Panc1 (cell line): ENCODE data around the gene CNNM2. TPM values are rescaled to one million over a fixed set of nuclear protein-coding genes. Genes with fewer than 3 reads are reported as not detected.

Experiments
- ATAC-seq: fragments of 200-7000 bp; cut with Tn5 transposase; 2 replicates; pipeline ENCODE4 v1.9.1; 2020; ENCODE audit warnings: mild to moderate bottlenecking, moderate library complexity
- BruUV-seq: library from RNA; stranded (reverse); fragments of 400-500 nt; replicated peaks from 2 replicates; lab custom pipeline; 2021; lab: Mats Ljungman, UMichigan
- CTCF ChIA-PET: fragments of 300-600 bp; sonication (Branson Sonifier 250); formaldehyde crosslinking; loops from one replicate; lab custom pipeline; 2022; ENCODE audit warnings: antibody characterized with exemption; lab: Charles Lee
- POLR2A ChIA-PET: fragments of 300-600 bp; sonication (Branson Sonifier 250); formaldehyde crosslinking; loops from one replicate; lab custom pipeline; 2022; ENCODE audit warnings: antibody characterized with exemption; lab: Charles Lee
- DNase-seq: peaks from one replicate; pipeline ENCODE4 v3.0.0-alpha.2; 2010; ENCODE audit warnings: low read depth, low spot score
- H3K27ac ChIP-seq: 2 replicates; pipeline ENCODE4 v1.5.1; 2011; ENCODE audit warnings: mild to moderate bottlenecking, low read length, inconsistent platforms
- H3K27me3 ChIP-seq: fragments of 200-500 bp; sonication (Bioruptor generic); 2 replicates; pipeline ENCODE4 v1.6.0; 2014; ENCODE audit warnings: low read length, inconsistent platforms; ENCODE audit not compliant: control insufficient read depth, insufficient read depth
- H3K36me3 ChIP-seq: fragments of 200-500 bp; sonication (Bioruptor generic); 2 replicates; pipeline ENCODE4 v1.5.1; 2014; ENCODE audit warnings: inconsistent platforms, mild to moderate bottlenecking, low read length, moderate library complexity; ENCODE audit not compliant: control insufficient read depth, insufficient read depth
- H3K4me1 ChIP-seq: 2 replicates; pipeline ENCODE4 v1.5.1; 2011; ENCODE audit warnings: inconsistent platforms, mild to moderate bottlenecking, low read length, moderate library complexity; ENCODE audit not compliant: control insufficient read depth, insufficient read depth
- H3K4me3 ChIP-seq, 2 experiments: 2 replicates each; pipeline ENCODE4 v1.5.1; 2011 to 2012; ENCODE audit warnings: low read depth in 2 of 2, low read length in 2 of 2, mild to moderate bottlenecking in 2 of 2, inconsistent platforms in 1 of 2, moderate library complexity in 1 of 2
- H3K9me3 ChIP-seq: fragments of 200-500 bp; sonication (Bioruptor generic); 2 replicates; pipeline ENCODE4 v1.5.1; 2014; ENCODE audit warnings: low read depth, mild to moderate bottlenecking, inconsistent platforms, low read length, moderate library complexity; ENCODE audit not compliant: control insufficient read depth, insufficient read depth
- CTCF ChIP-seq: fragments of 450-650 bp; IDR thresholded peaks from 2 replicates; pipeline ENCODE4 v1.5.1; 2017; ENCODE audit warnings: mild to moderate bottlenecking
- POLR2AphosphoS5 ChIP-seq: IDR thresholded peaks from 2 replicates; pipeline ENCODE4 v1.6.1; 2012; ENCODE audit warnings: mild to moderate bottlenecking, low read depth, low read length, moderate library complexity
- REST ChIP-seq, 2 experiments: IDR thresholded peaks; 2 replicates each; pipeline ENCODE4 v1.6.1; 2011 to 2012; ENCODE audit warnings: low read depth in 2 of 2, control low read depth in 1 of 2, low read length in 1 of 2, mild to moderate bottlenecking in 1 of 2, moderate library complexity in 1 of 2; ENCODE audit not compliant: insufficient read depth in 1 of 2
- SIN3A ChIP-seq: IDR thresholded peaks from 2 replicates; pipeline ENCODE4 v1.6.1; 2012; ENCODE audit warnings: low read depth, mild to moderate bottlenecking, low read length, moderate library complexity, borderline replicate concordance; ENCODE audit not compliant: insufficient read depth
- TCF7L2 ChIP-seq: IDR thresholded peaks from 2 replicates; pipeline ENCODE4 v1.6.1; 2011; ENCODE audit warnings: mild to moderate bottlenecking, low read depth, low read length, inconsistent platforms
- in situ Hi-C: cut with HindIII; loops from 2 replicates; pipeline ENCODE4 v1.10.0; 2016; ENCODE audit warnings: low sequenced_read_pairs, low pct_unique_long_range_greater_than_20kb
- intact Hi-C: fragments of 100-400 bp; cut with micrococcal nuclease; formaldehyde crosslinking; loops from one replicate; pipeline ENCODE4 v1.10.0; 2022; ENCODE audit not compliant: unreplicated experiment
- total RNA-seq: library from RNA; stranded (reverse); gene quantifications from one replicate; pipeline ENCODE4 v1.2.1, GENCODE V29; 2021; ENCODE audit not compliant: unreplicated experiment

Gene CNNM2
- total RNA-seq, 1 experiment from 2014 or later: 27.1 TPM

- Histone ChIP-seq H3K4me1 (no peaks in the 10 kb centered on the region), H3K36me3 (no peaks in the 10 kb centered on the region), H3K9me3 (no peaks in the 10 kb centered on the region), H3K27ac (no peak overlapping the region), H3K4me3 (no peak overlapping the region), H3K27me3 (no peaks in the 10 kb centered on the region)
- ChIA-PET CTCF (no interaction called here), POLR2A (no interaction called here)
- no TSS peak for BruUV-seq
- in situ Hi-C loops: no loop called here
- TF ChIP-seq CTCF: no peak
- no peak for TF ChIP-seq POLR2AphosphoS5
- no peak for TF ChIP-seq TCF7L2
- no peak for TF ChIP-seq REST (IDR thresholded peaks at IDR 0.05; ENCODE audit: insufficient read depth in 1 of 2, low read depth in 2 of 2, low read length in 1 of 2)
- TF ChIP-seq SIN3A: no peak
- ATAC-seq: no peak
- no peak for DNase-seq
- intact Hi-C loops: no loop called here
Measured at GRCh38 chr10:103055105-103055504, 137.0 kb downstream of the CNNM2 start.

GRCh38 chr10:103058034-103058433, 139.9 kb downstream of the CNNM2 start:
- in situ Hi-C loops: no loop called here
- intact Hi-C loops: no loop called here
- DNase-seq (no peak), ATAC-seq (no peak)
- H3K27me3 ChIP-seq: no peaks in the 10 kb centered on the region
- POLR2A ChIA-PET: no interaction called here
- BruUV-seq: no TSS peak
- no peaks in the 10 kb centered on the region for H3K4me1 ChIP-seq
- CTCF ChIA-PET: no interaction called here
- no peak overlapping the region for H3K4me3 ChIP-seq
- no peaks in the 10 kb centered on the region for H3K9me3 ChIP-seq
- no peak overlapping the region for H3K27ac ChIP-seq
- no peaks in the 10 kb centered on the region for H3K36me3 ChIP-seq
- no peak for TF ChIP-seq CTCF
- no peak for TF ChIP-seq SIN3A
- TF ChIP-seq POLR2AphosphoS5: no peak
- TF ChIP-seq TCF7L2: no peak
- no peak for TF ChIP-seq REST (IDR thresholded peaks at IDR 0.05; ENCODE audit: insufficient read depth in 1 of 2, low read depth in 2 of 2, low read length in 1 of 2)
